GM10266 (cell line): ENCODE data around the gene EBF3.

Experiments
- DNase-seq: peaks from one replicate; pipeline ENCODE4 v3.0.0; 2012; ENCODE audit errors: extremely low spot score
- TF ChIP-seq, protein P1 (sequence below): IDR thresholded peaks from 2 replicates; pipeline ENCODE4 v1.5.1; 2012; ENCODE audit warnings: mild to moderate bottlenecking, low read depth; ENCODE audit not compliant: control insufficient read depth, insufficient read depth; ENCODE audit errors: missing control alignments

The EBF3 gene

DNA sequence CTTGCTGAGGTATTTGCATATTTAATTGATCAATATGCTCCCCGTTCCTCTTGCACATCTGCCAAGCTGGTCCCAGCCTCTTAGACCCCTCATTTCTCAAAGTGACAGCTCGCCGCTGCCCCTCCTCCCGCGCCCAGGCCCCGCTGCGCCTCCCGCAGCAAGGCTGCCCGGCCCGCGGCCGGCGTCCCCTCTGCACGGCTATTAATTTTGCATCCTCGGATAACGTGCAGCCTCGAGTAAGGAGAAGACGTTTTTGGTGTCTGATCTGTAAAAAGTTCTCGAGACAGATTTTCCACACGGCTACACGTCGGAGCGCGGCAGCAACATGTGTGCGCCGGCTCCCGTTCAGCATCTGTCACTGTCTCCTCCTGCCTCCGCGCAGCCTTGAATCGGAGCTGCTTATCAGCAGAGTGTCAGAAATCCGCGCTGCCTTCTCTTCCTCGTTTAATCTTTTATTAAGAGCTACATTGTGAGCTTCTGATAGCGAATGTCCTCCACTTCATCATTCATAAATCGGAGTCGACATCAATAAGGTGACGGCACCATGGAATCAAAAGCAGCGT, 65.3 kb downstream of the EBF3 start:
- DNase-seq, result no peak
- TF ChIP-seq, protein P1, sequence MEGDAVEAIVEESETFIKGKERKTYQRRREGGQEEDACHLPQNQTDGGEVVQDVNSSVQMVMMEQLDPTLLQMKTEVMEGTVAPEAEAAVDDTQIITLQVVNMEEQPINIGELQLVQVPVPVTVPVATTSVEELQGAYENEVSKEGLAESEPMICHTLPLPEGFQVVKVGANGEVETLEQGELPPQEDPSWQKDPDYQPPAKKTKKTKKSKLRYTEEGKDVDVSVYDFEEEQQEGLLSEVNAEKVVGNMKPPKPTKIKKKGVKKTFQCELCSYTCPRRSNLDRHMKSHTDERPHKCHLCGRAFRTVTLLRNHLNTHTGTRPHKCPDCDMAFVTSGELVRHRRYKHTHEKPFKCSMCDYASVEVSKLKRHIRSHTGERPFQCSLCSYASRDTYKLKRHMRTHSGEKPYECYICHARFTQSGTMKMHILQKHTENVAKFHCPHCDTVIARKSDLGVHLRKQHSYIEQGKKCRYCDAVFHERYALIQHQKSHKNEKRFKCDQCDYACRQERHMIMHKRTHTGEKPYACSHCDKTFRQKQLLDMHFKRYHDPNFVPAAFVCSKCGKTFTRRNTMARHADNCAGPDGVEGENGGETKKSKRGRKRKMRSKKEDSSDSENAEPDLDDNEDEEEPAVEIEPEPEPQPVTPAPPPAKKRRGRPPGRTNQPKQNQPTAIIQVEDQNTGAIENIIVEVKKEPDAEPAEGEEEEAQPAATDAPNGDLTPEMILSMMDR, result no peak

DNA sequence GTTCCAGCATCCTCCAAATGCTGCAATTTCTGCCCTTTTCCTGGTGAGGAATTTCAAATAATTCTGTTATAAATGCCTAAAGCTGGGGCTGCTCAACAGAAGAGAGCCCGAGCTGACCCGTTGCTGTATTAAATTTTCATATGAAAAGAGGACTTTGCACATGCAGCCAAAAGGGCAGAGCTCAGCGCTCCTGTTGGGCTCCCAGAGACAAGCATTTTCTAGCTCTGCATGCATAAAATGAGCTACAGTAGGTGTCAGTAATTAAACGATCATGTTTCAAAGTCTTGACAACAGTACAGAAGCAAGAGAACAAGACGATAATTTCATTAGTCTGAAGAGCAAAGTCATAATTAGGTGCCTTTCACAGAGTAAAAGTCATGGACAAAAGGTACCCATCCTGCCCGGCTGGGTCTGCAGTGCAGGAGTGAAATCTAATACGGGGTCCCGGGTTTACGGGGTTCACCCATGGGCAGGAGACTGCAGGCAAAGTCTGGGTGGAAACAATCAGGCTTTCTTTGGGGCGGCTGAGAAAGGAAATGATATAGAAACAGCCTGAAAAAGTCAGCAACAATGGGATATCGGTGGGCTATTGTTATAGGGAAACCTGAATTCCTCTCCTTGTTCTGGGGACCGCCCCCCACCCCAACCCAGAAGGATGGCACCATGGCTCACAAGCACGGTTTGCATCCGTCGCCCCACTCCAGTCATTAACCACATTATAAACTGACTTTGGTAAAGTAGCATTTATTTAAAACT, 66.0 kb downstream of the EBF3 start:
- TF ChIP-seq, protein P1, result no peak

DNA sequence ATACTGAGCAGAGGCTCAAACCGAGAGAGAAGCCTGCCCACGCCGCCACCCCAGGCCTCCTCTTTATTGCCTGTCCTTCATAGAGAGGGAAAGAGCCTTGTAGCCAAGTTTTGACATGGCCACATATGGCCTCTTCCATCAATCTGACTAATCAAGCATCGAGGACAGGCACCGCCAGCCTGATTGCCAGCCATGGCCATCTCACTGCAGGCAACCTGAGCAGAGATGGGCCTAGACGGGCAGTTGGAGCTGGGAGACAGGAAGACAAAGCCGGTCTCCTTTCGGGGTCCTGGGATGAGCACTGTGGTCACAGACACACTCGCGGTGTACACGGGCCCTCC, 67.2 kb downstream of the EBF3 start:
- no peak for DNase-seq
- TF ChIP-seq, protein P1, result no peak

More for the DNA sequence above, 66.0 kb downstream of the EBF3 start:
- DNase-seq, result no peak

DNA sequence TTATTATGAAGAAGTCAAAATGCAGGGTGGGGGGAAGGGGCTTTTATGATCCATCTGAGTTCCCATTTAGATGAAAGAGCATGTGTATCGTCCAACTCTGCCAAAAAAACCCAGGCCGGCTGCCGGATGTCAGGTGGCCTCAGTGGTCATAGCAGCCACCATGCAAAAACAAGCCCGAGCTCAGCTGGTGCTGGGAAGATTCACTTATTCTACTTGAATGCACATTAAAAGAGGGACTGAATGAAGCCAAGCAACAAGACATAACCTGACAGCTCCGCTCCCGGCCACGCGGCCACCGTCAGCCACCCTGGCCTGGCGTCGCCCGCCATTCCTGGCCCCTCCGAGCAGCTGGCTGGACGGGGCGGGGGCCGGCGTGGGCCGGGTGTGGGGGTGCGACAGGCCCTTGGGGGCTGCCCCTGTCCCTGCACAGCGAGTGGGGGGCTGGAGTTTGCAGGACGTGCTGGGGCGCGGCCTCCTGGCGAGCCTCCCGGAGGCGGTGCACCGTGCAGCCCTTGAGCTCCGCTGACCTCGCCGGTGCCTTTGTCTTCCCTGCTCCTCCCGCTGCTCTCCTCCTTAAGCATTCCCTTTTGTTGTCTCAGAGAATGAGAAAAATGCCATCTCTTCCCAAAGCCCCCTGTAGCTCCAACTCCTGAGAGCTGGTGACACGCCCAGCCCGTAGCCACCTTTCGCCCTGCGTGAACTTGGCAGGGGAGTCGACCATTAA, 67.8 kb downstream of the EBF3 start:
- TF ChIP-seq, protein P1, result no peak

DNA sequence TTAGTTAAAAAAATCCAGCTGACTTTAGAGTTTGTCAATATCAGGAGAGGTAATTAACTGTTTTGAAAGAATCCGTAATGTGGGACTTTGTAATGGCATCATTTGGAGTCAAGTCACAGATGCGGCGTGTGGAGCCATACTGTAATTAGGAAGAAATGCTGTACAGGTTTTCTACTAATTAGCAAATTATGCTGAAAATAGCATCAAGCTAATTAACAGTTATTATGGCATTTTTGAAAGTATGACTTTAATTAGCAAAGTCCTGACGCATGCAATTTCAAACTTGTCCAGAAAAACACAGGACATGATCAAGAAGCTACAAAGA, 68.3 kb downstream of the EBF3 start:
- no peak for DNase-seq
- TF ChIP-seq, protein P1, result no peak

More for the DNA sequence above, 67.8 kb downstream of the EBF3 start:
- DNase-seq, result no peak

DNA sequence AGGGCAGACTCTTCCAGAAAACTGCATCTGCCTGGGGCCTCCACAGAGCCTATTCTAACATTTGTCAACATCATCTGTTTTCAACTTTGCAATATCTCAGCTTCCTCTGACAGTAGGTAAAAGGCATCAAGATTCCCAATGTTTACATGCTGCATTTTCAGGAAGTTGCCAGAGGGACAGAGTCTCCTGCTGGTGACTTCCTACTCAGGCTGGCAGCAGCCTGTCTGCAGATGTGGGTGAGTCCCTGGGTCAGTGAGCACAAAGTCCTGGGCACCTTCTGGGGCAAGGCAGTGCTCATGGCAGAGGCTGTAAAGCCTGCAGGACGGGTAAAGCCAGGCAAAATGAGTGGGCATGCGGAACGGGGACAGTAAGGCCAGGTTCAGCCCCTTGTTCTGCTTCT, 69.4 kb downstream of the EBF3 start:
- TF ChIP-seq, protein P1, result no peak
- no peak for DNase-seq
